K562 (cell line): Measurements from ENCODE around the gene IDH3G. TPM values are rescaled to one million over a fixed set of nuclear protein-coding genes. Genes with fewer than 3 reads are reported as not detected.

ENCODE experiments used
- ATAC-seq: fragments of 200-7000 bp; cut with Tn5 transposase; 3 replicates; pipeline ENCODE4 v1.9.1; 2020; ENCODE audit warnings: moderate library complexity
- BruUV-seq: library from RNA; stranded (reverse); fragments of 400-500 nt; replicated peaks from 2 replicates; lab custom pipeline; 2021; lab: Mats Ljungman, UMichigan
- CTCF ChIA-PET: fragments of 300-600 bp; formaldehyde crosslinking; extraction: SDS; loops from one replicate; lab custom pipeline; 2021; ENCODE audit warnings: low intra/inter-chr PET ratio; lab: Yijun Ruan, JAX
- POLR2A ChIA-PET: fragments of 300-600, 350-650 bp; sonication (Branson Sonifier 250); formaldehyde crosslinking; extraction: SDS; loops from one replicate; lab custom pipeline; 2021; ENCODE audit warnings: antibody characterized with exemption, inconsistent platforms; lab: Yijun Ruan, JAX
- DNase-seq, 4 experiments: peaks; one replicate each; pipeline versions ENCODE4 v3.0.0 to v3.0.0-alpha.2; 2011 to 2018; ENCODE audit warnings: low spot score in 3 of 4, mixed read lengths in 3 of 4; ENCODE audit errors: extremely low read depth in 1 of 4
- FAIRE-seq: peaks from 2 replicates; lab custom pipeline; 2011; peaks lifted over from hg19 to GRCh38; lab: Jason Lieb, UNC
- H2AFZ ChIP-seq: 2 replicates; pipeline ENCODE4 v1.6.0; 2011; ENCODE audit warnings: low read depth, low read length, control low read depth, inconsistent platforms
- H3K27ac ChIP-seq: fragments of 200-600 bp; 3 replicates; pipeline ENCODE4 v1.8.0; 2011; ENCODE audit warnings: low read depth, mild to moderate bottlenecking, control low read depth, inconsistent platforms, low read length, moderate library complexity, mixed read lengths; ENCODE audit errors: extremely low read depth
- H3K27me3 ChIP-seq, 2 experiments: fragments of 300-600 bp in 1 of 2; 2 replicates in 1 of 2; 3 replicates in 1 of 2; pipeline versions ENCODE4 v1.6.0 to v1.8.0; 2011; ENCODE audit warnings: inconsistent platforms in 2 of 2, low read length in 2 of 2, mild to moderate bottlenecking in 1 of 2, mixed read lengths in 1 of 2, moderate library complexity in 1 of 2; ENCODE audit not compliant: control insufficient read depth in 2 of 2, insufficient read depth in 2 of 2
- H3K36me3 ChIP-seq: fragments of 300-600 bp; 3 replicates; pipeline ENCODE4 v1.8.0; 2011; ENCODE audit warnings: mild to moderate bottlenecking, low read length, inconsistent platforms; ENCODE audit not compliant: control insufficient read depth, insufficient read depth
- H3K4me1 ChIP-seq, 2 experiments: fragments of 200-600 bp in 1 of 2; replicated peaks in 1 of 2; 2 replicates in 1 of 2; 3 replicates in 1 of 2; pipeline versions ENCODE4 v1.5.1 to v1.8.0; 2011; ENCODE audit warnings: inconsistent platforms in 2 of 2, low read length in 2 of 2, mild to moderate bottlenecking in 1 of 2, mixed read lengths in 1 of 2, moderate library complexity in 1 of 2; ENCODE audit not compliant: control insufficient read depth in 2 of 2, insufficient read depth in 2 of 2
- H3K4me2 ChIP-seq: 2 replicates; pipeline ENCODE4 v1.6.1; 2011; ENCODE audit warnings: low read length, control low read depth, inconsistent platforms, mixed read lengths; ENCODE audit not compliant: insufficient read depth
- H3K4me3 ChIP-seq: fragments of 200-600 bp; sonication (generic), shearing (Covaris generic); 2 replicates; pipeline ENCODE4 v1.5.1; 2016; ENCODE audit warnings: control low read depth, inconsistent platforms
- H3K79me2 ChIP-seq: fragments of 200-600 bp; 3 replicates; pipeline ENCODE4 v1.8.0; 2011; ENCODE audit warnings: low read length, inconsistent platforms; ENCODE audit not compliant: control insufficient read depth, insufficient read depth
- H3K9ac ChIP-seq, 2 experiments: 2 replicates each; pipeline versions ENCODE4 v1.6.0 to v1.6.1; 2011; ENCODE audit warnings: low read depth in 2 of 2, low read length in 2 of 2, control low read depth in 1 of 2, inconsistent platforms in 1 of 2, mild to moderate bottlenecking in 1 of 2, mixed read lengths in 1 of 2; ENCODE audit not compliant: insufficient read depth in 1 of 2
- H3K9me1 ChIP-seq: one replicate; pipeline ENCODE4 v1.6.0; 2011; ENCODE audit warnings: inconsistent platforms, mild to moderate bottlenecking, low read length, moderate library complexity; ENCODE audit not compliant: control insufficient read depth, insufficient read depth
- H3K9me3 ChIP-seq: replicated peaks from 2 replicates; pipeline ENCODE4 v1.5.1; 2011; ENCODE audit warnings: low read depth, low read length, inconsistent platforms; ENCODE audit not compliant: control insufficient read depth, insufficient read depth
- H4K20me1 ChIP-seq: replicated peaks from 2 replicates; pipeline ENCODE4 v1.6.1; 2011; ENCODE audit warnings: low read length, inconsistent platforms, mixed read lengths; ENCODE audit not compliant: control insufficient read depth, insufficient read depth
- CC2D1A ChIP-seq: fragments of 450-650 bp; IDR thresholded peaks from 2 replicates; pipeline ENCODE4 v1.6.1; 2017; ENCODE audit warnings: mild to moderate bottlenecking
- HBP1 ChIP-seq: fragments of 450-650 bp; formaldehyde crosslinking; IDR thresholded peaks from 2 replicates; pipeline ENCODE4 v1.4.0; 2022; ENCODE audit warnings: missing genetic modification characterization
- HDAC2 ChIP-seq: fragments of 450-650 bp; IDR thresholded peaks from 2 replicates; pipeline ENCODE4 v1.6.1; 2016; ENCODE audit warnings: mild to moderate bottlenecking
- HNRNPK ChIP-seq: fragments of 200-400 bp; formaldehyde crosslinking; IDR thresholded peaks from one replicate; pipeline ENCODE4 v1.6.1; 2018; ENCODE audit warnings: mild to moderate bottlenecking, low read depth, low read length; ENCODE audit not compliant: poor library complexity, severe bottlenecking
- MCM5 ChIP-seq: fragments of 450-650 bp; IDR thresholded peaks from 2 replicates; pipeline ENCODE4 v1.6.1; 2016; ENCODE audit warnings: low read depth
- MYNN ChIP-seq, 2 experiments: sonication (generic); formaldehyde crosslinking in 1 of 2; IDR thresholded peaks; 2 replicates each; pipeline versions ENCODE4 v1.5.0 to v1.6.1; 2016 to 2020; ENCODE audit warnings: antibody characterized with exemption in 1 of 2, missing genetic modification reagents in 1 of 2
- PKNOX1 ChIP-seq: fragments of 450-650 bp; IDR thresholded peaks from 2 replicates; pipeline ENCODE4 v1.6.1; 2016
- PYGO2 ChIP-seq: fragments of 450-650 bp; IDR thresholded peaks from 2 replicates; pipeline ENCODE4 v1.6.1; 2016; ENCODE audit warnings: mild to moderate bottlenecking, missing genetic modification characterization, moderate library complexity, missing compliant biosample characterization
- RREB1 ChIP-seq: fragments of 250-450 bp; sonication (Bioruptor Pico); IDR thresholded peaks from 2 replicates; pipeline ENCODE4 v1.4.0; 2020
- SIX5 ChIP-seq, 2 experiments: IDR thresholded peaks; 2 replicates each; pipeline ENCODE4 v1.6.1; 2011; ENCODE audit warnings: low read length in 2 of 2, borderline replicate concordance in 1 of 2, low read depth in 1 of 2, mild to moderate bottlenecking in 1 of 2, moderate library complexity in 1 of 2; ENCODE audit not compliant: insufficient read depth in 1 of 2
- SMAD1 ChIP-seq: fragments of 150-350 bp; IDR thresholded peaks from 2 replicates; pipeline ENCODE4 v1.6.1; 2014; ENCODE audit warnings: low read length, low read depth; ENCODE audit not compliant: partially characterized antibody
- ZC3H4 ChIP-seq: sonication (generic); formaldehyde crosslinking; IDR thresholded peaks from 2 replicates; pipeline ENCODE4 v1.9.0; 2021; ENCODE audit warnings: missing genetic modification reagents, borderline replicate concordance
- ZNF165 ChIP-seq: fragments of 250-450 bp; sonication (Bioruptor Pico); IDR thresholded peaks from 2 replicates; pipeline ENCODE4 v1.4.0; 2020; ENCODE audit warnings: borderline replicate concordance
- ZNF354B ChIP-seq: fragments of 250-450 bp; sonication (Bioruptor Pico); IDR thresholded peaks from 2 replicates; pipeline ENCODE4 v1.4.0; 2020
- WGBS: fragments of 100-300 bp; shearing (Covaris generic); methylation state at CpG from one replicate; pipeline ENCODE4 v1.1.6; 2016; ENCODE audit warnings: low coverage, mixed read lengths; ENCODE audit not compliant: insufficient coverage; ENCODE audit errors: missing lambda C conversion rate; 5-methylcytosine and 5-hydroxymethylcytosine counted together
- in situ Hi-C: fragments of 300-500 bp; cut with MboI; formaldehyde crosslinking; loops from 4 replicates; pipeline ENCODE4 v1.15.0; 2018; ENCODE audit warnings: inconsistent platforms, mixed read lengths
- intact Hi-C: fragments of 100-400 bp; cut with micrococcal nuclease; formaldehyde crosslinking; loops from 2 replicates; pipeline ENCODE4 v1.14.2; 2022
- polyA plus RNA-seq, 8 experiments: library from polyadenylated mRNA; depleted of rRNA in 4 of 8; stranded (reverse) in 5 of 8; unstranded in 3 of 8; fragments of >200 nt; fragmentation: Nextera tagmentation in 2 of 8; fragmentation: Illumina TruSeq in 1 of 8; extraction: Ambion mirVana in 2 of 8; extraction: Trizol in 1 of 8; gene quantifications; 2 replicates each; pipeline versions ENCODE4 v1.2.1 to v1.2.3, GENCODE V29; 2011 to 2014; ENCODE audit warnings: inconsistent platforms in 1 of 8, missing spikeins in 1 of 8
- total RNA-seq, 7 experiments: library from RNA; depleted of rRNA in 6 of 7; stranded (reverse); fragments of >200 nt in 6 of 7; fragmentation: Illumina TruSeq in 2 of 7; extraction: Trizol in 2 of 7; gene quantifications; 2 replicates each; pipeline versions ENCODE4 v1.2.1 to v1.2.3, GENCODE V29; 2011 to 2021; ENCODE audit warnings: low replicate concordance in 1 of 7

IDH3G gene
- total and polyA plus RNA-seq, 9 of the 15 experiments (the other 6 are each of a cell fraction or from before 2014, with no cell fraction given), result 24.3 to 72.5 (median 37.9) TPM

GRCh38 chrX:153825042-153825441, 30.9 kb upstream of the IDH3G start:
- no peak overlapping the region for H3K9ac ChIP-seq
- no TSS peak for BruUV-seq
- DNase-seq (no peak), FAIRE-seq (no peak), ATAC-seq (no peak)
- POLR2A ChIA-PET, result interaction anchor here (0.6 kb wide), 1 partner anchor 148 kb away, joined by 3 read pairs; the partner anchor contains the start of gene TMEM187
- no peak overlapping the region for H3K27ac ChIP-seq
- H3K79me2 ChIP-seq, result no peaks in the 10 kb centered on the region
- intact Hi-C loops (no loop called here), in situ Hi-C loops (no loop called here)
- CTCF ChIA-PET, result no interaction called here
- no peaks in the 10 kb centered on the region for H3K9me1 ChIP-seq
- no peak overlapping the region for H2AFZ ChIP-seq
- H4K20me1 ChIP-seq, result no peaks in the 10 kb centered on the region
- H3K4me3 ChIP-seq, result no peak overlapping the region
- peaks cover 22 to 45% of the 10 kb centered on the region in 2 experiments; a peak in 4 of 5 replicates for H3K27me3 ChIP-seq
- peaks cover 0 to 17% of the 10 kb centered on the region in 2 experiments; a peak in 2 of 5 replicates for H3K4me1 ChIP-seq
- WGBS, result 6% methylated on average over 8 of the region's 8 CpGs
- no peak overlapping the region for H3K4me2 ChIP-seq
- no peaks in the 10 kb centered on the region for H3K36me3 ChIP-seq
- no peaks in the 10 kb centered on the region for H3K9me3 ChIP-seq
- TF ChIP-seq HDAC2, result no peak
- no peak for TF ChIP-seq MCM5
- no peak for TF ChIP-seq CC2D1A
- no peak for TF ChIP-seq SMAD1
- TF ChIP-seq PKNOX1, result no peak
- no peak for TF ChIP-seq HNRNPK
- TF ChIP-seq RREB1 (CRISPR knock-in tag), result no peak
- TF ChIP-seq ZNF165 (CRISPR knock-in tag), result no peak
- no peak for TF ChIP-seq MYNN (IDR thresholded peaks at IDR 0.05)
- no peak for TF ChIP-seq MYNN (CRISPR knock-in tag; IDR thresholded peaks at IDR 0.05)
- no peak for TF ChIP-seq SIX5 (IDR thresholded peaks at IDR 0.05; ENCODE audit: borderline replicate concordance in 1 of 2, insufficient read depth in 1 of 2, low read depth in 1 of 2, low read length in 2 of 2)
- TF ChIP-seq ZC3H4 (CRISPR knock-in tag), result no peak
- TF ChIP-seq ZNF354B, result no peak
- TF ChIP-seq HBP1, result no peak
- no peak for TF ChIP-seq PYGO2 (tag)
